Parathyroid adenoma (tissue), 2 donors: ENCODE measurements around the gene MBOAT7.

ENCODE experiments used
- H2AFZ ChIP-seq: fragments of 300-600 bp; sonication (generic); one replicate; pipeline ENCODE4 v1.7.0; 2017; ENCODE audit warnings: antibody characterized with exemption, mild to moderate bottlenecking
- H3K27ac ChIP-seq: fragments of 300-600 bp; sonication (generic); one replicate; pipeline ENCODE4 v1.7.0; 2017
- H3K27me3 ChIP-seq: fragments of 300-600 bp; sonication (generic); one replicate; pipeline ENCODE4 v1.7.0; 2017; ENCODE audit warnings: low read length; ENCODE audit not compliant: control insufficient read depth, insufficient read depth
- H3K36me3 ChIP-seq: fragments of 300-600 bp; sonication (generic); one replicate; pipeline ENCODE4 v1.7.0; 2017; ENCODE audit warnings: low read length; ENCODE audit not compliant: control insufficient read depth, insufficient read depth
- H3K4me1 ChIP-seq: fragments of 300-600 bp; sonication (generic); one replicate; pipeline ENCODE4 v1.7.0; 2017; ENCODE audit warnings: control low read depth
- H3K4me2 ChIP-seq: fragments of 300-600 bp; sonication (generic); one replicate; pipeline ENCODE4 v1.7.0; 2017; ENCODE audit warnings: low read length
- H3K4me3 ChIP-seq: fragments of 300-600 bp; sonication (generic); one replicate; pipeline ENCODE4 v1.7.0; 2017; ENCODE audit warnings: low read depth, low read length
- H3K79me2 ChIP-seq: fragments of 300-600 bp; sonication (generic); one replicate; pipeline ENCODE4 v1.7.0; 2017; ENCODE audit warnings: control low read depth
- H3K9ac ChIP-seq: fragments of 300-600 bp; sonication (generic); one replicate; pipeline ENCODE4 v1.7.0; 2017; ENCODE audit warnings: mild to moderate bottlenecking
- H3K9me3 ChIP-seq: fragments of 300-600 bp; sonication (generic); one replicate; pipeline ENCODE4 v1.7.0; 2017; ENCODE audit warnings: low read length; ENCODE audit not compliant: control insufficient read depth
- TF ChIP-seq, protein P1 (sequence below): fragments of 300-600 bp; sonication (generic); IDR thresholded peaks from one replicate; pipeline ENCODE4 v1.7.0; 2017; ENCODE audit warnings: antibody characterized with exemption, mild to moderate bottlenecking
- donor health status: primary hyperparathyroidism.

MBOAT7 gene, protein sequence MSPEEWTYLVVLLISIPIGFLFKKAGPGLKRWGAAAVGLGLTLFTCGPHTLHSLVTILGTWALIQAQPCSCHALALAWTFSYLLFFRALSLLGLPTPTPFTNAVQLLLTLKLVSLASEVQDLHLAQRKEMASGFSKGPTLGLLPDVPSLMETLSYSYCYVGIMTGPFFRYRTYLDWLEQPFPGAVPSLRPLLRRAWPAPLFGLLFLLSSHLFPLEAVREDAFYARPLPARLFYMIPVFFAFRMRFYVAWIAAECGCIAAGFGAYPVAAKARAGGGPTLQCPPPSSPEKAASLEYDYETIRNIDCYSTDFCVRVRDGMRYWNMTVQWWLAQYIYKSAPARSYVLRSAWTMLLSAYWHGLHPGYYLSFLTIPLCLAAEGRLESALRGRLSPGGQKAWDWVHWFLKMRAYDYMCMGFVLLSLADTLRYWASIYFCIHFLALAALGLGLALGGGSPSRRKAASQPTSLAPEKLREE

DNA sequence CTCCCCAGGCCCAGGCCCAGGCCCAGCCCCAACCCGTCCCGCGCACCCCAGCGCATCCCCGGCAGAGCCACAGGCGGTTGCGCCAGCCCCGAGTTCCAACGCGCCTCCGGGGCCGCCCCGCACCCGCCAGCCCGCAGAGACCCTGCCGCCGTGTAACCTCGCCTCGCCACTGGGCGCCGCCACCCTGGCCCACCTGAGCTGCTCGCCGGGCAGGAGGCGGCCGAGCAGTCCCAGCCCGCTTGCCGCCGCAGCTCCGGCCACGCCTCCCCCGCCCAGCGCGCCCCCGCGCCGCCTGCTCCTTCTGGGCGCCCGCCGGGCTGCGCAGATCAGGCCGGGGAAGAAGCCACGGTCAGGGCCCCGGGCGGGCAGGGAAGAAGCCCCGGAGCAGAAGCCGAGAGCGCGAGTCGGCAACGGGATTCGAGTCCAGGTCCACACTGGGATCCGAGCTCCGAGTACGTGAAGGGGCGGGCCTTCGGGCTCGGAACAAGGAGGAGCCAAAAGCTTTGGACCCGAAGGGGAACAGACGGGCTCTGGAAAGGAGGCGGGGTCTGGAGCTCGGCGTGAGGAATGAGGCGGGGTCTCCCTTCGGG is at the start of gene MBOAT7:
TSS of gene MBOAT7 (minus strand) at position 436 of the 590 bp plus-strand sequence. CDS start 1,072 bp downstream, outside the sequence.
- H3K79me2 ChIP-seq = peaks cover 2% of the 10 kb centered on the region
- H3K4me2 ChIP-seq = peak within 1 kb of the TSS; percentile 98
- peak within 1 kb of the TSS; percentile 98 for H3K4me3 ChIP-seq
- peaks cover 18% of the 10 kb centered on the region for H3K4me1 ChIP-seq
- peak within 1 kb of the TSS; percentile 100 for H3K27ac ChIP-seq
- H3K36me3 ChIP-seq = no peaks in the 10 kb centered on the region
- TF ChIP-seq, protein P1, sequence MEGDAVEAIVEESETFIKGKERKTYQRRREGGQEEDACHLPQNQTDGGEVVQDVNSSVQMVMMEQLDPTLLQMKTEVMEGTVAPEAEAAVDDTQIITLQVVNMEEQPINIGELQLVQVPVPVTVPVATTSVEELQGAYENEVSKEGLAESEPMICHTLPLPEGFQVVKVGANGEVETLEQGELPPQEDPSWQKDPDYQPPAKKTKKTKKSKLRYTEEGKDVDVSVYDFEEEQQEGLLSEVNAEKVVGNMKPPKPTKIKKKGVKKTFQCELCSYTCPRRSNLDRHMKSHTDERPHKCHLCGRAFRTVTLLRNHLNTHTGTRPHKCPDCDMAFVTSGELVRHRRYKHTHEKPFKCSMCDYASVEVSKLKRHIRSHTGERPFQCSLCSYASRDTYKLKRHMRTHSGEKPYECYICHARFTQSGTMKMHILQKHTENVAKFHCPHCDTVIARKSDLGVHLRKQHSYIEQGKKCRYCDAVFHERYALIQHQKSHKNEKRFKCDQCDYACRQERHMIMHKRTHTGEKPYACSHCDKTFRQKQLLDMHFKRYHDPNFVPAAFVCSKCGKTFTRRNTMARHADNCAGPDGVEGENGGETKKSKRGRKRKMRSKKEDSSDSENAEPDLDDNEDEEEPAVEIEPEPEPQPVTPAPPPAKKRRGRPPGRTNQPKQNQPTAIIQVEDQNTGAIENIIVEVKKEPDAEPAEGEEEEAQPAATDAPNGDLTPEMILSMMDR = peak; percentile 40
- no peaks in the 10 kb centered on the region for H3K9me3 ChIP-seq
- H3K9ac ChIP-seq = peak within 1 kb of the TSS; percentile 74
- H2AFZ ChIP-seq = peak within 1 kb of the TSS; percentile 76
- H3K27me3 ChIP-seq = no peaks in the 10 kb centered on the region

DNA sequence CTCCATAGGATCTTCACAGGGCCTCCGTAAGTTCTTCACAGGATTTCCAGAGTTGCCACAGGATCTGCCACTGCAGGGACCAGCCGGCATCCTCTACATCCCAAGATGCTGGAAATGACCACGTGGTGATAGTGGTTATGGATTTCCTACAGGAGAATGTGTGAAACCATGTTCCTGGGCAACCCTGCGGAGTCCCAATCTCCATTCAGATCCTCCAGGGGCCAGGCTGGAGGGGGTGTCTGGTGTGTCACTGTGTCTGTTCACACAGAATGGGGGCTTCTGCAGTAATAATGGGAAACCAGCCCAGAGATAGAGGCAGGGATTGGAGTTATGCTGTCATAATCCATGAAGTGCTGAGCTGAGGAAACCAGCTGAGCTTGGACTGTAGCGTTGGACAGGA is 44.6 kb upstream of the MBOAT7 start:
- no peaks in the 10 kb centered on the region for H3K36me3 ChIP-seq
- H3K9me3 ChIP-seq = no peaks in the 10 kb centered on the region
- no peak overlapping the region for H3K27ac ChIP-seq
- no peak overlapping the region for H3K9ac ChIP-seq
- no peaks in the 10 kb centered on the region for H3K79me2 ChIP-seq
- H3K27me3 ChIP-seq = peaks cover 2% of the 10 kb centered on the region
- no peak overlapping the region for H3K4me2 ChIP-seq
- peaks cover 4% of the 10 kb centered on the region for H3K4me1 ChIP-seq
- TF ChIP-seq, protein P1 = no peak
- H3K4me3 ChIP-seq = no peak overlapping the region
- H2AFZ ChIP-seq = no peak overlapping the region

DNA sequence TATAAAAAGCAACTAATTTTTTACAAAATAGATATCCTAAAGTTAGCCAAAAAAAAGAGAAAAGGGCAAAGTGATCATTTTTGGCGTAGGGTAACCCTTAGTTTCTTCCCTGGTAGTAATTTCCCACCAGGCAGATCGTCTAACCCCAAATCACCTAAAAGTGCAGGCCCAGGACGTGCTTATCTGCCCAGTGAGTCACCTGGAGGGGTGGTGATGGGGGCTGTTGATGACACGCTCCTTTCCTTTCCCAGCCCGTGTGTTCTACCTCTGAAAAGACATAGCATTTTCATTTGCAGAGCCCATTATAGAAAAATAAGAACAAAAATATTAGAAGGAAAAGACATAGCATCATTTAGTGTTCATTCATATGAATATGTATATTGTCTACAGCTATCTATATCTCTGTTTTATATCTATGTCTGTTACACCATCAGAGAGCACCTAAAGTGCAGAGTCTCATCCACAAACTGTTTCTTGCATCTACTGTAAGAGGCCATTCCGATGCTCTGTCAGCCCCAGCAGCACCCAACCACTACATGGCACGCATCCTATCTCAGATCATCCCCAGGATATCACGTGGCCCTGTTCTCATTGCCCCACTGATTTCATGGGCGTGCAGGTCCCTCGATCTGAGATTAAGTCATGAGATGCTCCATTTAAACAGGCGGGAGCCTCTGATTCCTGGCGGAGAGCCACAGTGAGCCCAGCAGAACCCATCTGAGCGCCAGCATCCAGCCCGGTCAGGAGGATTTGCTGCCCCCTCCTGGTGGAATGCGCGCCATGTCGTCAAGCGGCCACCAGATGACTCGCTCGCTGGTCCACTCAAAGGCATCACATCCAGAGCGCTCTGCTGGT is 41.9 kb upstream of the MBOAT7 start:
- Histone ChIP-seq H3K27ac (no peak overlapping the region), H3K36me3 (no peaks in the 10 kb centered on the region), H3K4me1 (peaks cover 4% of the 10 kb centered on the region), H3K9me3 (no peaks in the 10 kb centered on the region), H3K9ac (no peak overlapping the region), H3K4me2 (peak overlapping the region; percentile 4), H3K79me2 (no peaks in the 10 kb centered on the region), H3K4me3 (no peak overlapping the region), H3K27me3 (no peaks in the 10 kb centered on the region), H2AFZ (peak overlapping the region; percentile 30)
- TF ChIP-seq, protein P1 = peak; percentile 95

DNA sequence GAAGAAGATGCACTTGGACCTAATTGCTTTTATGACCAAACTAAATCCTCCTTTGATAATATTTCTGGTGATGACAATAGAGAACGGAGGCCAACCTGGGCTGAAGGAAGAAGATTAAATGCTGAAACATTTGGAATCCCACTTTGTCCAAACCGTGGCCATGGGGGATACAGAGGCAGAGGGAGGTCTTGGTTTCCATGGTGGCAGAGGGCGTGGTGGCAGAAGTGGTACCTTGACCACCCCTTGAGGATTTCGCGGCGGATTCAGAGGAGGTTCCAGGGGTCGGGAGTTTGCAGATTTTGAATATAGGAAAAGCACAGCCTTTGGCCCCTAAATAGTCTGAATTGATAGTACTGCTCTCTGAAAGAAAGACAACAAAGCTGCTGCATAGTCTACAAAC is 40.7 kb upstream of the MBOAT7 start:
- Histone ChIP-seq H3K9me3 (no peaks in the 10 kb centered on the region), H3K27ac (no peak overlapping the region), H3K9ac (no peak overlapping the region), H3K4me2 (no peak overlapping the region), H3K4me3 (no peak overlapping the region), H3K4me1 (peaks cover 4% of the 10 kb centered on the region), H3K79me2 (no peaks in the 10 kb centered on the region), H3K27me3 (no peaks in the 10 kb centered on the region), H3K36me3 (no peaks in the 10 kb centered on the region), H2AFZ (no peak overlapping the region)
- TF ChIP-seq, protein P1 = no peak
